Fibroblast of lung (primary cell): Measurements from ENCODE around the gene SEMA4D. TPM values are rescaled to one million over a fixed set of nuclear protein-coding genes. Genes with fewer than 3 reads are reported as not detected.

ENCODE experiments used
- DNase-seq, 2 donors: peaks; one replicate each; pipeline versions ENCODE4 v3.0.0 to v3.0.0-alpha.2; 2010; ENCODE audit warnings: low read depth in 2 of 2
- H2AFZ ChIP-seq: 2 replicates; pipeline ENCODE4 v1.5.1; 2012; ENCODE audit warnings: low read length, control low read depth, inconsistent platforms
- H3K27ac ChIP-seq: 2 replicates; pipeline ENCODE4 v1.5.1; 2011; ENCODE audit warnings: low read length, control low read depth; ENCODE audit not compliant: insufficient read depth
- H3K27me3 ChIP-seq: 2 replicates; pipeline ENCODE4 v1.5.1; 2011; ENCODE audit warnings: mild to moderate bottlenecking, low read length; ENCODE audit not compliant: control insufficient read depth, insufficient read depth
- H3K36me3 ChIP-seq: 2 replicates; pipeline ENCODE4 v1.5.1; 2011; ENCODE audit warnings: low read length; ENCODE audit not compliant: control insufficient read depth, insufficient read depth
- H3K4me1 ChIP-seq: 2 replicates; pipeline ENCODE4 v1.5.1; 2011; ENCODE audit warnings: low read length; ENCODE audit not compliant: control insufficient read depth, insufficient read depth; ENCODE audit errors: extremely low read depth
- H3K4me2 ChIP-seq: 2 replicates; pipeline ENCODE4 v1.5.1; 2011; ENCODE audit warnings: low read length, control low read depth; ENCODE audit not compliant: insufficient read depth; ENCODE audit errors: extremely low read depth
- H3K4me3 ChIP-seq, 4 experiments: fragments of 200-600 bp in 1 of 4; sonication (generic) in 1 of 4; replicated peaks in 1 of 4; 2 replicates each; pipeline ENCODE4 v1.5.1; 2011 to 2016; ENCODE audit warnings: low read length in 4 of 4, low read depth in 3 of 4, mild to moderate bottlenecking in 3 of 4, control low read depth in 2 of 4, inconsistent platforms in 1 of 4, mixed read lengths in 1 of 4; ENCODE audit not compliant: insufficient read depth in 1 of 4; ENCODE audit errors: control extremely low read depth in 1 of 4
- H3K79me2 ChIP-seq: 2 replicates; pipeline ENCODE4 v1.5.1; 2012; ENCODE audit warnings: mild to moderate bottlenecking, low read length, inconsistent platforms; ENCODE audit not compliant: control insufficient read depth, insufficient read depth
- H3K9ac ChIP-seq: 2 replicates; pipeline ENCODE4 v1.5.1; 2011; ENCODE audit warnings: mild to moderate bottlenecking, low read length, control low read depth; ENCODE audit not compliant: insufficient read depth
- H3K9me3 ChIP-seq: 2 replicates; pipeline ENCODE4 v1.5.1; 2012; ENCODE audit warnings: low read depth, low read length; ENCODE audit not compliant: control insufficient read depth, insufficient read depth
- H4K20me1 ChIP-seq: 2 replicates; pipeline ENCODE4 v1.5.1; 2011; ENCODE audit warnings: low read length; ENCODE audit not compliant: control insufficient read depth, insufficient read depth; ENCODE audit errors: extremely low read depth
- EZH2 ChIP-seq: IDR thresholded peaks from 2 replicates; pipeline ENCODE4 v1.5.1; 2012; ENCODE audit warnings: low read length, control low read depth, mild to moderate bottlenecking; ENCODE audit errors: missing control alignments
- polyA plus RNA-seq, 2 donors: library from polyadenylated mRNA; depleted of rRNA in 1 of 2; stranded (reverse) in 1 of 2; unstranded in 1 of 2; fragments of >200 nt; gene quantifications; 2 replicates each; pipeline ENCODE4 v1.2.1, GENCODE V29; 2011 to 2012; ENCODE audit warnings: missing spikeins in 1 of 2
- total RNA-seq: library from RNA; depleted of rRNA; stranded (reverse); fragments of >200 nt; gene quantifications from 2 replicates; pipeline ENCODE4 v1.2.1, GENCODE V29; 2014
- TF ChIP-seq, protein P1 (sequence below), 2 donors: IDR thresholded peaks in 1 of 2; conservative IDR thresholded peaks in 1 of 2; 1 replicate in 1 of 2; 2 replicates in 1 of 2; pipeline ENCODE4 v1.5.1; 2011 to 2012; ENCODE audit warnings: low read length in 2 of 2, control low read depth in 1 of 2, inconsistent platforms in 1 of 2, low read depth in 1 of 2, mild to moderate bottlenecking in 1 of 2

SEMA4D gene
- total and polyA plus RNA-seq, 2 donors (not counting 1 experiment from before 2014, with no cell fraction given): 0.67 to 2.6 TPM

DNA sequence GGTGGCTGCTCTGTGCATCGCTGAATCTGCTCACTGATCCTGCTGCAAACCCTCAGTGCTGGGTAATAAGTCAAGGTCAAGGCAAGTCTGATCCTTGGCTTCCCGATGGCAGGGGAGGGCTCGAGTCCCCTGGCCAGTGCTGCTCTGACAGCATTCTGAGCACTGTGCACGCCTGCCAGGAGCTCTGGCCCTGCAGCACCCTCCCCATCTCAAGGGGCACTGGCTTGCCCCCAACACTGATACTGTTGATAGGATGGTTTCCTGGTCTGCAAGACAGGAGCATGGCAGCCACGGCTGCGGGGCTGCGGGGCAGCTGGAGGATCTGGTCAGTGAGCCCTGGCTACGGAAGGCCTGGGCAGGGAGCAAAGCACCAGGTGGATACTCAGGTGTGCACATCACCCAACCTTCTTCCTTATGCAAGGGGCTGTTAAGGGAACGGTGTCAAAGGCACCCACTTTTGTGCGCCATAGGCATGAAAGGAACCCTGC lies 107.8 kb downstream of the SEMA4D start:
- Histone ChIP-seq H3K4me3 (no peak overlapping the region), H3K9ac (no peak overlapping the region), H3K27me3 (no peaks in the 10 kb centered on the region), H3K36me3 (no peaks in the 10 kb centered on the region), H3K4me2 (no peak overlapping the region), H3K79me2 (no peaks in the 10 kb centered on the region), H3K27ac (no peak overlapping the region), H2AFZ (no peak overlapping the region), H4K20me1 (no peaks in the 10 kb centered on the region), H3K4me1 (no peaks in the 10 kb centered on the region), H3K9me3 (no peaks in the 10 kb centered on the region)
- TF ChIP-seq EZH2: no peak
- TF ChIP-seq, protein P1, sequence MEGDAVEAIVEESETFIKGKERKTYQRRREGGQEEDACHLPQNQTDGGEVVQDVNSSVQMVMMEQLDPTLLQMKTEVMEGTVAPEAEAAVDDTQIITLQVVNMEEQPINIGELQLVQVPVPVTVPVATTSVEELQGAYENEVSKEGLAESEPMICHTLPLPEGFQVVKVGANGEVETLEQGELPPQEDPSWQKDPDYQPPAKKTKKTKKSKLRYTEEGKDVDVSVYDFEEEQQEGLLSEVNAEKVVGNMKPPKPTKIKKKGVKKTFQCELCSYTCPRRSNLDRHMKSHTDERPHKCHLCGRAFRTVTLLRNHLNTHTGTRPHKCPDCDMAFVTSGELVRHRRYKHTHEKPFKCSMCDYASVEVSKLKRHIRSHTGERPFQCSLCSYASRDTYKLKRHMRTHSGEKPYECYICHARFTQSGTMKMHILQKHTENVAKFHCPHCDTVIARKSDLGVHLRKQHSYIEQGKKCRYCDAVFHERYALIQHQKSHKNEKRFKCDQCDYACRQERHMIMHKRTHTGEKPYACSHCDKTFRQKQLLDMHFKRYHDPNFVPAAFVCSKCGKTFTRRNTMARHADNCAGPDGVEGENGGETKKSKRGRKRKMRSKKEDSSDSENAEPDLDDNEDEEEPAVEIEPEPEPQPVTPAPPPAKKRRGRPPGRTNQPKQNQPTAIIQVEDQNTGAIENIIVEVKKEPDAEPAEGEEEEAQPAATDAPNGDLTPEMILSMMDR (conservative IDR thresholded peaks at IDR 0.05 in 1 of 2, IDR thresholded peaks at IDR 0.05 in 1 of 2; ENCODE audit: low read depth in 1 of 2, low read length in 2 of 2): no peak
- DNase-seq: no peak

DNA sequence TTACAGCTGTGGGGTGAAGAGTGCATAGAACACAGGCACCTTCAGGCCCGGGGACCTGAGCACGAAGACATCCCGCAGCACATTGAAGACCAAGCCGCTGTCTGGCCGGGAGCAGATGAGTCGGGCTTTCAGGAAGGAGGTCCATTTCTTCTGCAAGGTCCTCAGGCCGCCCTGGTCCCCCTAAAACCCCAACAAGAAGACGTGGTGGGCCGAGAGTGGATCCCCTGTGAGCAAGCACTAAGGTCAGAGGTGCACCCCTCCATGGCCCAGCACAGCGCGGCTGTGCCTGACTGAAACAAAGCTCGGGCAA lies 109.1 kb downstream of the SEMA4D start:
- no peaks in the 10 kb centered on the region for H3K36me3 ChIP-seq
- no peaks in the 10 kb centered on the region for H3K27me3 ChIP-seq
- no peak overlapping the region for H3K4me3 ChIP-seq
- no peaks in the 10 kb centered on the region for H3K4me1 ChIP-seq
- H3K27ac ChIP-seq: no peak overlapping the region
- H3K9ac ChIP-seq: no peak overlapping the region
- H3K4me2 ChIP-seq: no peak overlapping the region
- no peaks in the 10 kb centered on the region for H4K20me1 ChIP-seq
- no peak for DNase-seq
- no peaks in the 10 kb centered on the region for H3K79me2 ChIP-seq
- H3K9me3 ChIP-seq: no peaks in the 10 kb centered on the region
- H2AFZ ChIP-seq: no peak overlapping the region
- TF ChIP-seq, protein P1 (conservative IDR thresholded peaks at IDR 0.05 in 1 of 2, IDR thresholded peaks at IDR 0.05 in 1 of 2; ENCODE audit: low read depth in 1 of 2, low read length in 2 of 2): no peak
- TF ChIP-seq EZH2: no peak

DNA sequence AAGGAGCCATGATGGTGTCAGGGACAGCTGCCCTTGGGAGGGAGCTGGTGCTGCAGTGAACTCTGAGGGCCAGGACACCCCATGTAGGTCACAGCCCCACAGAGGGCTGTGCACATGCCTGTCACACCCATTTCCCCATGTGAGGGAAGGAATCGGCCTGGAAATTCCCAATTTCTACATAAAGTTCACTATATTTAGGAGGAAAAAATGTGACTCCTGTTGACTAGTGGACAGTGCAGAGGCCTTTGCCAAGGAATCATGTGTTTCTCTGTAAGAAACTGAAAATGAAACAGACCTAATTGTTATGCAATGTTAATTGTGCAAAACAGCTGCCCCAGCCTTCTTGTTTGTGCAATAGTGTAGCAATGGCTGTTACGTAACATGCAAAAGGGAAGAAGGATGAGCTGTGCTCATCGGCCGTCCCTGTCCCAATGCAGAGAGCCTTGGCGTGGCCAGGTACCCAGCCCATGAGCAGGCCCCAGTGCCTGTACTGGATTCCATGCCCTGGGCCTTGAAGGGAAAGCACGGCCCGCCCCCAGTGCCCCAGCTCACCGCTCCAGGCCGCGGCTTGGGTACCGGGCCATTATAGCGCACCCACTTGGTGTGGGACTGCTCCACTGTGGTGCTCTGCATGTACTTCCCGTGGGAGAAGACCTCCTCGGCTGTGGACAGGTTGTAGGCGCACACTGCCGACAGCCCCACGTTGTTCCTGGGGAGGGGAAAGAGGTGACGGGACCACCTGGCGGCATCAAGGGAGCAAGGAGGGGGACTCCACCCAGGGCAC lies 109.6 kb downstream of the SEMA4D start:
- H3K36me3 ChIP-seq: no peaks in the 10 kb centered on the region
- H3K4me3 ChIP-seq: no peak overlapping the region
- no peak overlapping the region for H3K27ac ChIP-seq

More for the DNA sequence above, 109.6 kb downstream of the SEMA4D start:
- DNase-seq: peak in 1 of 2 donors; percentile 94
- H3K9ac ChIP-seq: no peak overlapping the region
- no peaks in the 10 kb centered on the region for H3K79me2 ChIP-seq
- no peak for TF ChIP-seq EZH2
- TF ChIP-seq, protein P1 (conservative IDR thresholded peaks at IDR 0.05 in 1 of 2, IDR thresholded peaks at IDR 0.05 in 1 of 2; ENCODE audit: low read depth in 1 of 2, low read length in 2 of 2): no peak
- H3K27me3 ChIP-seq: no peaks in the 10 kb centered on the region
- no peak overlapping the region for H2AFZ ChIP-seq
- no peaks in the 10 kb centered on the region for H4K20me1 ChIP-seq
- H3K9me3 ChIP-seq: no peaks in the 10 kb centered on the region
- no peak overlapping the region for H3K4me2 ChIP-seq
- H3K4me1 ChIP-seq: no peaks in the 10 kb centered on the region
